C4-2B (cell line): ENCODE results near the gene RPLP1.

Experiments used
- H3K27ac ChIP-seq: fragments of 450-650 bp; 2 replicates; pipeline ENCODE4 v1.5.1; 2017
- CTCF ChIP-seq: fragments of 450-650 bp; conservative IDR thresholded peaks from 2 replicates; pipeline ENCODE4 v1.5.1; 2017; ENCODE audit warnings: mild to moderate bottlenecking
- ZFX ChIP-seq: fragments of 450-650 bp; IDR thresholded peaks from 2 replicates; pipeline ENCODE4 v1.6.1; 2017

Gene RPLP1

GRCh38 chr15:69456208-69457166 is 3.9 kb downstream of the RPLP1 start:
- no peak overlapping the region for H3K27ac ChIP-seq
- TF ChIP-seq CTCF: no peak
- no peak for TF ChIP-seq ZFX

- TF ChIP-seq CTCF (no peak), ZFX (no peak)
- H3K27ac ChIP-seq: no peak overlapping the region
These were observed 5.0 kb downstream of the RPLP1 start for GRCh38 chr15:69457304-69458280.

- no peak overlapping the region for H3K27ac ChIP-seq
- TF ChIP-seq CTCF (no peak), ZFX (no peak)
These were observed 6.4 kb downstream of the RPLP1 start for GRCh38 chr15:69459066-69459465.

GRCh38 chr15:69460481-69460880 is 7.9 kb downstream of the RPLP1 start:
- TF ChIP-seq ZFX: no peak
- no peak overlapping the region for H3K27ac ChIP-seq

- 0 out of 2 replicates have a peak, but pooled peaks have one; percentile 28 for TF ChIP-seq ZFX
- no peak for TF ChIP-seq CTCF
- H3K27ac ChIP-seq: peak overlapping the region; percentile 71
These were observed 9.4 kb downstream of the RPLP1 start for GRCh38 chr15:69462030-69462492.

- peak overlapping the region; percentile 71 for H3K27ac ChIP-seq
- TF ChIP-seq CTCF: peak; percentile 96
- no peak for TF ChIP-seq ZFX
These were observed 10.0 kb downstream of the RPLP1 start for GRCh38 chr15:69462493-69463181.

- no peak for TF ChIP-seq CTCF
- no peak for TF ChIP-seq ZFX
- H3K27ac ChIP-seq: peak overlapping the region; percentile 71
These were observed 10.7 kb downstream of the RPLP1 start for GRCh38 chr15:69463182-69463756.
